ENCODE data around the gene EPDR1.

The EPDR1 gene

DNA sequence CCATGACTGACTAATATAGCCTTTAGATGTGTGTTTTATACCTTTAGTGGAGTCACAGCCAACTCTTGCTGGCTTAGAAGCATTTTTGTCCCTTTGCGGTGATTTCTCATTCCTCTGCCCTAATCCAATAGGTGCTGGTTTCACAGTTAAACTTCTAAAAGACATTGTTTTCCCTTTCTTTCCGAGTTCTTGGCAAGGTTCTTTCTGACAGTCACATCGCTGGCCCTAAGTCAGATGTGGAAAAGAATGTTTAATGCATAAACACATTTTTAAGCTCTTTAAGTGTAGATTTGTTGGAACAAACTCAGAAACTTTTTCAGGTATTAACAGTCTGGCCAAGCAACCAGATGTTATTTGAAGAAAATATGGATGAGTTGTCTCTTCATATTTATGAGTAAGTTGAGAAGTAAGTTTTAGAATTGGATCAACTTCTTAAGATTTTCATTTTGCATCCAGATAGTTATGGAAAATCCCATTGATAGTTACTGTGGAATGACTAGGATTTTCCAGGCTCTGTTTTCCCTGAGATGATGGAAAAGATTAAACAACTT lies 4.1 kb downstream of the EPDR1 start:
- Histone ChIP-seq H2BK12ac (ENCODE audit: low read length in 2 of 2) (no peak overlapping the region), H3K4me2 (ENCODE audit: low read length, poor library complexity, severe bottlenecking) (no peak overlapping the region), H3K23ac (ENCODE audit: low read length in 2 of 2) (no peak overlapping the region), H2AFZ (ENCODE audit: low read depth, low read length) (no peak overlapping the region), H3K4ac (ENCODE audit: low read depth in 1 of 2, low read length in 2 of 2) (no peak overlapping the region), H3K4me3 (ENCODE audit: insufficient read depth in 1 of 2, low read depth in 1 of 2, low read length in 2 of 2) (peak overlapping the region in 1 of 2 experiments; percentile 46), H3K36me3 (ENCODE audit: control insufficient read depth in 1 of 2, insufficient read depth in 2 of 2, low read depth in 1 of 2, low read length in 2 of 2) (no peaks in the 10 kb centered on the region), H2BK5ac (ENCODE audit: low read depth, low read length, poor library complexity, severe bottlenecking) (no peak overlapping the region), H3K14ac (ENCODE audit: low read length in 2 of 2) (no peak overlapping the region), H3K27me3 (ENCODE audit: control insufficient read depth in 1 of 2, insufficient read depth in 1 of 2, low read length in 2 of 2) (no peaks in the 10 kb centered on the region), H4K8ac (ENCODE audit: low read length) (no peak overlapping the region), H3K79me1 (replicated peaks; ENCODE audit: low read length, poor library complexity, severe bottlenecking) (peaks cover 27% of the 10 kb centered on the region), H2BK15ac (ENCODE audit: low read depth, poor library complexity, severe bottlenecking) (no peak overlapping the region), H3K9ac (ENCODE audit: low read length) (peak overlapping the region; percentile 63), H2AK5ac (ENCODE audit: low read length, severe bottlenecking) (no peak overlapping the region), H4K91ac (ENCODE audit: low read length) (no peak overlapping the region), H3K4me1 (ENCODE audit: control insufficient read depth, insufficient read depth, low read depth, low read length) (peaks cover 1% of the 10 kb centered on the region), H3K18ac (ENCODE audit: low read depth in 1 of 2, low read length in 2 of 2) (no peak overlapping the region), H3K9me3 (ENCODE audit: control insufficient read depth, low read length) (no peaks in the 10 kb centered on the region), H2BK120ac (ENCODE audit: low read depth, low read length) (no peak overlapping the region), H3K27ac (ENCODE audit: low read length, poor library complexity, severe bottlenecking) (no peak overlapping the region)
- no peak for DNase-seq
- 90% methylated on average over 3 of the region's 3 CpGs for WGBS

DNA sequence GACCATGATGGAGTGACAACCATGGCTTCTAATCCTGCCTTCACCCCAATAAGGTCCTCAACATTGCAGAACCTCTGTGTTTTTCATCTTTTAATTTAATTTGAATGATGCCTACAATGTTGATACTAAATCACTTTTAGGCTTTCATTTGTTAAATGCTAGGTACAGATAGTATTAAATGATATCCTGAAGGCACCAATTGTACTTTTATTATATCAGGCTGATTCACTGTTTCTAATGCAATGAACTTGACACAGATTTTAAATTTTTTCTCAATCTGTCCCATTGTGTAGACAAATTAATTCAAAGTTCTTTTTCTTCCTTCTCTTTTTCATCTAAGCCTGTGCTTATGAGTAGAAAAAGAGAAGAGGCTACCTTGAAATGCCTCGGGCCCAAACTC lies 5.2 kb downstream of the EPDR1 start:
- H3K23ac ChIP-seq (ENCODE audit: low read length in 2 of 2) = no peak overlapping the region
- 40% methylated on average over 1 of the region's 1 CpG for WGBS
- no peak overlapping the region for H4K91ac ChIP-seq (ENCODE audit: low read length)
- H2AFZ ChIP-seq (ENCODE audit: low read depth, low read length) = no peak overlapping the region
- H3K14ac ChIP-seq (ENCODE audit: low read length in 2 of 2) = no peak overlapping the region
- no peak overlapping the region for H3K18ac ChIP-seq (ENCODE audit: low read depth in 1 of 2, low read length in 2 of 2)
- H3K27me3 ChIP-seq (ENCODE audit: control insufficient read depth in 1 of 2, insufficient read depth in 1 of 2, low read length in 2 of 2) = no peaks in the 10 kb centered on the region
- H3K27ac ChIP-seq (ENCODE audit: low read length, poor library complexity, severe bottlenecking) = no peak overlapping the region
- no peak overlapping the region for H3K4ac ChIP-seq (ENCODE audit: low read depth in 1 of 2, low read length in 2 of 2)
- no peak overlapping the region for H3K4me3 ChIP-seq (ENCODE audit: insufficient read depth in 1 of 2, low read depth in 1 of 2, low read length in 2 of 2)
- no peaks in the 10 kb centered on the region for H3K9me3 ChIP-seq (ENCODE audit: control insufficient read depth, low read length)
- no peak overlapping the region for H2BK15ac ChIP-seq (ENCODE audit: low read depth, poor library complexity, severe bottlenecking)
- H2BK12ac ChIP-seq (ENCODE audit: low read length in 2 of 2) = no peak overlapping the region
- H2AK5ac ChIP-seq (ENCODE audit: low read length, severe bottlenecking) = no peak overlapping the region
- no peak overlapping the region for H2BK5ac ChIP-seq (ENCODE audit: low read depth, low read length, poor library complexity, severe bottlenecking)
- H3K79me1 ChIP-seq (replicated peaks; ENCODE audit: low read length, poor library complexity, severe bottlenecking) = peaks cover 29% of the 10 kb centered on the region
- no peaks in the 10 kb centered on the region for H3K36me3 ChIP-seq (ENCODE audit: control insufficient read depth in 1 of 2, insufficient read depth in 2 of 2, low read depth in 1 of 2, low read length in 2 of 2)
- H3K9ac ChIP-seq (ENCODE audit: low read length) = no peak overlapping the region
- no peak overlapping the region for H2BK120ac ChIP-seq (ENCODE audit: low read depth, low read length)
- H3K4me2 ChIP-seq (ENCODE audit: low read length, poor library complexity, severe bottlenecking) = no peak overlapping the region
- DNase-seq = no peak
- H4K8ac ChIP-seq (ENCODE audit: low read length) = no peak overlapping the region
- H3K4me1 ChIP-seq (ENCODE audit: control insufficient read depth, insufficient read depth, low read depth, low read length) = peaks cover 7% of the 10 kb centered on the region

DNA sequence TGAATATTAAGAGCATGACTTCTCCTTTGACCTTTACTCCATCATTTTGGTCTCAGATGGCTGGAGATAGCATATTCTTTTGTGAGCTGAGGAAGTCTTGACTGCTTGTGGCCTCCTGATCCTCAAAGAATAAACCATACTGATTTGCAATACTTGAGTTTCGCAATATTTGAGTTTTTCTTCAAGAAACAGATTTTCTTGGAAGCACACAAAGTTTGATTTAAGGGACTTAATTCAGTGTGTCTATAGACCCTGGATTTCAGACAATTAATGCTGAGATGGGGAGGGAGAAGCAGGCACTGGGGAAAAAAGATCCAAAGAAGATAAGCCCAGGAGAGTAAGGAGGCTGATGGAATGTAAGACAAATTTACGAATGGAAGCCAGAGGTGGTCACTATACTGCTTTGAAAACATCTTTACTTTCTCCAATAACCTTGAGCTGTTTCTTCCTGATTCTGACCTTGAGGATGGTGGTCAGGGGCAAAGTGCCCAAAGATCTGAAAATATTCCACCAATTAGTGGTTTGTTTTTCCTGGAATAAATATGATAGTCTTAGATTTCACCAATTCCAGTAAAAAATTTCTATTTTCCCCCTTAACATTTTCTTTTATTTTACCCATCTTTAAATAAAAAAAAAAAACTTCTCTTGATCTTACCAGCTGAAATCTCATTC lies 7.5 kb downstream of the EPDR1 start:
- WGBS = 85% methylated on average over 2 of the region's 2 CpGs

DNA sequence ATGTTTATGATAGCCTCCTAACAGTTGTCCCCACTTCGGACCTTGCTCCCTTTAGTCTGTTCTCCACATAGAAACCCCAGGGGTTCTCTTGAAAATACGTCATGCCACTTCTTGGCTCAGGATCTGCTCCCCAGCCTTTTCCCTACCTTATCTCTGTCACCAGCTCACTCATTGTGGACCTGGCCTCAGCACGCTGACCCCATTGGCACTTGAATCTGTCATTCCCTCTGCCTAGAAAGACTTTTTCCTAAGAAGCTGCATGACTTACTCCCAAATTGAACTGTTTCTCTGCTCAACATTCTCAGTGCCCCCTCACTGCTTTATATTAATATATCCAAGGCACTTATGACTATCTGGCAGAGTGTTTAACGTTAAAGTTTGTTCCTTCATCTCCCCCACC lies 8.4 kb downstream of the EPDR1 start:
- 88% methylated on average over 4 of the region's 4 CpGs for WGBS
- DNase-seq = no peak
- H3K4me2 ChIP-seq (ENCODE audit: low read length, poor library complexity, severe bottlenecking) = no peak overlapping the region

More for the DNA sequence above, 7.5 kb downstream of the EPDR1 start:
- Histone ChIP-seq H3K4ac (ENCODE audit: low read depth in 1 of 2, low read length in 2 of 2) (no peak overlapping the region), H2AK5ac (ENCODE audit: low read length, severe bottlenecking) (no peak overlapping the region), H2BK15ac (ENCODE audit: low read depth, poor library complexity, severe bottlenecking) (no peak overlapping the region), H2AFZ (ENCODE audit: low read depth, low read length) (no peak overlapping the region), H3K4me2 (ENCODE audit: low read length, poor library complexity, severe bottlenecking) (no peak overlapping the region), H3K23ac (ENCODE audit: low read length in 2 of 2) (no peak overlapping the region), H3K27me3 (ENCODE audit: control insufficient read depth in 1 of 2, insufficient read depth in 1 of 2, low read length in 2 of 2) (no peaks in the 10 kb centered on the region), H3K9ac (ENCODE audit: low read length) (peak overlapping the region; percentile 24), H2BK5ac (ENCODE audit: low read depth, low read length, poor library complexity, severe bottlenecking) (no peak overlapping the region), H3K18ac (ENCODE audit: low read depth in 1 of 2, low read length in 2 of 2) (no peak overlapping the region), H2BK12ac (ENCODE audit: low read length in 2 of 2) (no peak overlapping the region), H3K4me3 (ENCODE audit: insufficient read depth in 1 of 2, low read depth in 1 of 2, low read length in 2 of 2) (no peak overlapping the region), H3K4me1 (ENCODE audit: control insufficient read depth, insufficient read depth, low read depth, low read length) (peaks cover 6% of the 10 kb centered on the region), H2BK120ac (ENCODE audit: low read depth, low read length) (no peak overlapping the region), H3K36me3 (ENCODE audit: control insufficient read depth in 1 of 2, insufficient read depth in 2 of 2, low read depth in 1 of 2, low read length in 2 of 2) (no peaks in the 10 kb centered on the region), H3K14ac (ENCODE audit: low read length in 2 of 2) (no peak overlapping the region), H4K8ac (ENCODE audit: low read length) (no peak overlapping the region), H3K9me3 (ENCODE audit: control insufficient read depth, low read length) (no peaks in the 10 kb centered on the region), H4K91ac (ENCODE audit: low read length) (no peak overlapping the region), H3K79me1 (replicated peaks; ENCODE audit: low read length, poor library complexity, severe bottlenecking) (peaks cover 29% of the 10 kb centered on the region), H3K27ac (ENCODE audit: low read length, poor library complexity, severe bottlenecking) (no peak overlapping the region)
- no peak for DNase-seq

More for the DNA sequence above, 8.4 kb downstream of the EPDR1 start:
- Histone ChIP-seq H3K4me3 (ENCODE audit: insufficient read depth in 1 of 2, low read depth in 1 of 2, low read length in 2 of 2) (no peak overlapping the region), H3K9ac (ENCODE audit: low read length) (no peak overlapping the region), H3K23ac (ENCODE audit: low read length in 2 of 2) (no peak overlapping the region), H3K4me1 (ENCODE audit: control insufficient read depth, insufficient read depth, low read depth, low read length) (peaks cover 6% of the 10 kb centered on the region), H2AK5ac (ENCODE audit: low read length, severe bottlenecking) (no peak overlapping the region), H2AFZ (ENCODE audit: low read depth, low read length) (no peak overlapping the region), H4K8ac (ENCODE audit: low read length) (no peak overlapping the region), H4K91ac (ENCODE audit: low read length) (no peak overlapping the region), H3K14ac (ENCODE audit: low read length in 2 of 2) (no peak overlapping the region), H3K27ac (ENCODE audit: low read length, poor library complexity, severe bottlenecking) (no peak overlapping the region), H2BK5ac (ENCODE audit: low read depth, low read length, poor library complexity, severe bottlenecking) (no peak overlapping the region), H3K9me3 (ENCODE audit: control insufficient read depth, low read length) (no peaks in the 10 kb centered on the region), H2BK120ac (ENCODE audit: low read depth, low read length) (no peak overlapping the region), H3K18ac (ENCODE audit: low read depth in 1 of 2, low read length in 2 of 2) (no peak overlapping the region), H3K36me3 (ENCODE audit: control insufficient read depth in 1 of 2, insufficient read depth in 2 of 2, low read depth in 1 of 2, low read length in 2 of 2) (no peaks in the 10 kb centered on the region), H3K79me1 (replicated peaks; ENCODE audit: low read length, poor library complexity, severe bottlenecking) (peaks cover 27% of the 10 kb centered on the region), H2BK15ac (ENCODE audit: low read depth, poor library complexity, severe bottlenecking) (no peak overlapping the region), H3K27me3 (ENCODE audit: control insufficient read depth in 1 of 2, insufficient read depth in 1 of 2, low read length in 2 of 2) (no peaks in the 10 kb centered on the region), H3K4ac (ENCODE audit: low read depth in 1 of 2, low read length in 2 of 2) (no peak overlapping the region), H2BK12ac (ENCODE audit: low read length in 2 of 2) (no peak overlapping the region)
